Activated naive CD8-positive, alpha-beta T cell (primary cell): Measurements from ENCODE around the gene TMED1.

Source experiments
- H3K27ac Mint-ChIP-seq: one replicate; pipeline ENCODE4 v1.8.0; 2021; ENCODE audit warnings: mixed read lengths
- H3K27me3 Mint-ChIP-seq: one replicate; pipeline ENCODE4 v1.8.0; 2021; ENCODE audit warnings: mixed read lengths
- H3K36me3 Mint-ChIP-seq: one replicate; pipeline ENCODE4 v1.8.0; 2021; ENCODE audit warnings: mixed read lengths
- H3K4me1 Mint-ChIP-seq: one replicate; pipeline ENCODE4 v1.8.0; 2021; ENCODE audit warnings: low read depth, mixed read lengths
- H3K4me3 Mint-ChIP-seq: one replicate; pipeline ENCODE4 v1.8.0; 2021; ENCODE audit warnings: mild to moderate bottlenecking, mixed read lengths
- H3K9me3 Mint-ChIP-seq: one replicate; pipeline ENCODE4 v1.8.0; 2021; ENCODE audit warnings: low read depth, mixed read lengths

TMED1 gene

GRCh38 chr19:10788146-10788545 lies 47.9 kb downstream of the TMED1 start:
- no peaks in the 10 kb centered on the region for H3K4me1 Mint-ChIP-seq
- no peak overlapping the region for H3K4me3 Mint-ChIP-seq
- no peaks in the 10 kb centered on the region for H3K9me3 Mint-ChIP-seq
- no peaks in the 10 kb centered on the region for H3K27me3 Mint-ChIP-seq
- H3K36me3 Mint-ChIP-seq = no peaks in the 10 kb centered on the region
- H3K27ac Mint-ChIP-seq = peak overlapping the region; percentile 34

- Mint-ChIP-seq H3K36me3 (peaks cover 2% of the 10 kb centered on the region), H3K27ac (no peak overlapping the region), H3K4me3 (no peak overlapping the region), H3K27me3 (no peaks in the 10 kb centered on the region), H3K9me3 (no peaks in the 10 kb centered on the region), H3K4me1 (no peaks in the 10 kb centered on the region)
These were observed 51.8 kb downstream of the TMED1 start for GRCh38 chr19:10784257-10784656.

DNA sequence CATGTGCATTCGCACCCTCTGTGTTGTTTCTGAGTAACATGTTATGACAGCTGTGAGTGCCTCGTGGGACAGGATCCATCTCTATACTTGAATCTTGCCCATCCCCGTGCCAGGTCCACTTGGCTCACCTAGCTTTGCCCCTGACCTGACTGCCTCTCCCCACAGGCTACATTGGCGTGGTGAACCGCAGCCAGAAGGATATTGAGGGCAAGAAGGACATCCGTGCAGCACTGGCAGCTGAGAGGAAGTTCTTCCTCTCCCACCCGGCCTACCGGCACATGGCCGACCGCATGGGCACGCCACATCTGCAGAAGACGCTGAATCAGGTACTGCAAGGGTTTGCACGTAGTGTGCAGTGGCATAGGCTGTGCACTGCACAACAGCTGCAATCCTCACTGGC lies 53.2 kb downstream of the TMED1 start:
- peaks cover 2% of the 10 kb centered on the region for H3K36me3 Mint-ChIP-seq
- no peaks in the 10 kb centered on the region for H3K27me3 Mint-ChIP-seq
- no peak overlapping the region for H3K27ac Mint-ChIP-seq
- H3K4me1 Mint-ChIP-seq = no peaks in the 10 kb centered on the region
- no peak overlapping the region for H3K4me3 Mint-ChIP-seq
- no peaks in the 10 kb centered on the region for H3K9me3 Mint-ChIP-seq
